GM10847 (cell line): ENCODE results near the gene ACOT13.

Source experiments
- POLR2A ChIP-seq: IDR thresholded peaks from 2 replicates; pipeline ENCODE4 v1.6.1; 2011; ENCODE audit not compliant: insufficient read length; ENCODE audit errors: extremely low read depth

ACOT13 gene

DNA sequence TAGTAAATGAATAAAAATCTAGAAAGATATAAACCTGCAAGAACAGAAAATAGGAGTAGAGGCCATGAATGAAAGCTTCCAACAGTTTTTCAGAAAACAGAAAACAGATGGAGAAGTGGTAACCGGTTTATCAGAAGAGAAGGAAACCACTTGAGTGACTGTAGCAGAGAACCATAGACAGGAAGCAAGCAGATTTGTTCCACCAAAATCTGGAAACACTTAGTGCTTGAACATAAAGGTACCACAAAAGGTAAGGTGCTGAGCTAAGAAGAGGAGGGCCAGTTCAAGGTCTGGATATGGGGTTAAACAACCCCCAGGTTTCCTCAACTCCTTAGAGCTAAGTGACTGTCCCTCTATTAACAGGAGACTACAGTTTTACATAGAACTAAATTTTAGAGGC lies 11.7 kb upstream of the ACOT13 start:
- no peak for TF ChIP-seq POLR2A

DNA sequence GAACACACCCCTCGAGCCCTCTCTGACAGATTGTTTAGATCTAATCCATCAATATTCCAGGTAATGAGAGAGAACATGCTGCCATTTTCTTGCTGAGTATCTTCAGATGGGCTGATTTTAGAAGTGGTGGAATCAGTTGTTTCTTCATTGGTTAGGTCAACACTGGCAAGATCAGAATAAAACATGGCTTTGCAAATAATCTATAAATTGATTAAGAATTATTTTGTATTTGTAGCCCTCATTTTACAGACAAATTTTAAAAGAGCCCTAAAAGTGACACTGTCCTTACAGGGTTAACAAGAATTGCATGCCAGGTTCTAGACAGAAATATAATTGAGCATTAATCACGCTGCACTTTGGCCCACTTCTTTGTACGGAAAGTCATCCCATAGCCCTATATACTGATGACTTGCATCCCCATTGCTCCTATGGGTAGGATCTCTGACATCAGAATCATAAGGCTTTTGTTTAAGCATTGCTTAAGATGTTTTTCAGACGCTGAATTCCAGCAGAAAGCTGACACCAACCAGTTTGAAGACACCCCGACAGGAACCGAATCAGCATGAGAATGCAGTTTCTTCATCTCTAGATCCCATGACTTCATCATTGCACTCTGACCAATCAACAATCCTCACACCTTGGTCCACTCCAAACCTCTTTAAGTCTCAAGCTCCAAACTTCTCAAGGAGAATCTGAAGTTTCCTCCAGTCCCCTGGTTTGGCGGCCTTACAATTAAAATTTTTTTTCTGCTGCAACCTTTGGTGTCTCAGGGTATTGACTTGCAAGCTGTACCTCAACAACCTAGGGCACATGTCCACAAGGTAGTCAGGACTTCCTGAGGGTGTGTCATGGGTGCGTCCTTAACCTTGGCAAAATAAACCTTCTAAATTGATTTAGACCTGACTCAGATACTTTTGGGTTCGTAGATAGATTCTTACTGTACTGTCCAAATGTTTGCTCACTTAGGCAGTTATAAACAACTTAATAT lies 8.0 kb upstream of the ACOT13 start:
- TF ChIP-seq POLR2A, result no peak

DNA sequence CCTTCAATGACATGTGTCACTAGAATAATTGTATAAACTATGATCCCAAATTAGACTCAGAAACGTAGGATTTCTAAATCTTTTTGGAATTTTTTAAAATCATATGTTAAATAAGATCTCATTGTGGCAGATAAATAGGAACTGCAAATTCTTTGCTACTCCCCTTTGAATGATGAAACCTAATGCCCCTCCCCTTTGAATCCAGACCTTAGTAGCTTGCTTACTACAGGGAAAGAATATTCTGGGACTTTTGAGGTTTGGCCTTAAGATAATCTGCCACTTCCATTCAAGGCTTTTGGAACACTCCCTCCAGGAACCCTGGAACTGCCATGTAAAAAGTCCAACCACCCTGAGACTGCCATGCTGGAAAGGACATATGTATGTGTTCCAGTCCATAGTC lies 7.3 kb upstream of the ACOT13 start:
- no peak for TF ChIP-seq POLR2A

DNA sequence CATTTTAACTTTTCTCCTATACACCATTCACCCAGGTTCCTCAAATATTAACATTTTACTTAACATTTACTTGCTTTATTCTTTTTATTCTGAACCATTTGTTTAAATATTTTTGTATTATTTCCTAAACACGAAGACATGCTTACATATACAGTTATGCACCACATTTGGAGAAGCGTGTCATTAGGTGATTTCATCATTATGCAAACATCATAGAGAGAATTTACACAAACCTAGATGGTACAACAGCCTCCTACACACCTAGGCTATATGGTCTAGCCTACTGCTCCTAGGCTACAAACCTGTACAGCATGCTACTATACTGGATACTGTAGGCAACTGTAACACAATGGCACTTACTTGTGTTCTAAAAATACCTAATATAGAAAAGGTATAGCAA lies 6.8 kb upstream of the ACOT13 start:
- no peak for TF ChIP-seq POLR2A

DNA sequence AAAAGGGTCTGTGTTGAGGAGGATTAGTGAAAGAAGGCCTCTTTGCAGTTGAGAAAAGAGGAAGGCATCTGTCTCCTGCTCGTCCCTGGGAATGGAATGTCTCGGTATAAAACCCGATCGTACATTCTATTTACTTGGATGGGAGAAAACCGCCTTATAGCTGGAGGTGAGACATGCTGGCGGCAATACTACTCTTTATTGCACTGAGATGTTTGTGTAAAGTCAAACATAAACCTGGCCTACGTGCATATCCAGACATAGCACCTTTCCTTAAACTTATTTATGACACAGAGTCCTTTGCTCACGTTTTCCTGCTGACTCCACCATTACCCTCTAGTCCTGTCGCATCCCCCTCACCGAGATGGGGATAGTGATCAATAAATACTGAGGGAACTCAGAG lies 4.6 kb upstream of the ACOT13 start:
- no peak for TF ChIP-seq POLR2A

DNA sequence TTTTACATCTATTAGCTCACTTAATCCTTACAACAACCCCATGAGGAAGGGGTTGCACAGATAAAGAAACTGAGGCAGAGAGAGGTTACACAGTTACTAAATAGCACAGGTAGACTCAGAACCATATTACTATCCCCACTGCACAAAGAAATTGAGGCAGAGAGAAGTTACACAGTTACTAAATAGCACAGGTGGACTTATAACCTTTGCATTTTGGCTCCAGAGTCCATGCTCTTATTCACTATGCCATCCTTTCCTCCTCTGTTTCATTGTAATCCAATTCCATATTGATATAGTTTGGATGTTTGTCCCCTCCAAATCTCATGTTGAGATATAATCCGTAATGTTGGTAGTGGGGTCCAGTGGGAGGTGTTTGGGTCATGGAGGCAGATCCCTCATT lies 3.7 kb upstream of the ACOT13 start:
- no peak for TF ChIP-seq POLR2A

DNA sequence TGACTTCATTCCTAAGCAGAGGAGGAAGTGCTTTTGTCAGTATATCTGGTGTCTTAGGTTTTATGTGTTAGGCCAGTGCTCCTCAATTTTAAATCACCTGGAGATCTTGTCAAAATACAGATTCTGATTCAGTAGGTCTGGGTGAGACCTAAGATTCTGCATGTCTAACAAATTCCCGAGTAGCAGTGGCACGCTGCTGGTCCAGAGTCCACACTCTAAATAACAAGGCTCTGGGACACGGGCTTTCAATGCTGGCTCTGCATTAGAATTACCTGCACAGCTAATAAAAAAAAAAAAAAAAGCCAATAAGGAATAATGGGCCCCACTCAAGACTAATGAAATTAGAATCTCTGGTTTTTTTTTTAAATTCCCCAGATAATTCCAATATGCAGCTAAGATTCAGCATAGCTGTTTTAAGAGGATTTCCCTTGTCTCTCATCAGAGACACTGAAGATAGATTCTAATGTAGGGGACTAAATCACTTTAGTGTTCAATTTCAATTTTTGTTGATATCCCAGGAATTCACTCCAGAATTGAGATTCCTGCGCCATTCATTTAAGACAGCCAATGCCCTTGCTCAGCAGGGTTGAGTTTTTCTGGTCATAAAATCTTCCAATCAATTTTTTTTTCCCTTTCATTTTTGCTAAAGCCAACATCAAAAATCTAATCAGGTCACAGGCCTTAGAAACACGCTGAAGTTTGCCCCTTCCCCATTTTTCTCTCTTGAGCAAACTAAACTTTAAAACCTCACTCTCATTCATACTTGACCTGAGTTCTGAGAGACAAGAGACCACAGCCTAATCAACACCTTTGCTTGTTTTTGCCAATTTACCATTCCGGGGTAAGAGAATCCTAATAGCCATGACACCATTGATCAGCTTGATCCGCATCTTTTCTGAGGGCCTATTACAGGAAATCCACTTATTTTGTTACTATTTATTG lies 2.6 kb upstream of the ACOT13 start:
- no peak for TF ChIP-seq POLR2A

DNA sequence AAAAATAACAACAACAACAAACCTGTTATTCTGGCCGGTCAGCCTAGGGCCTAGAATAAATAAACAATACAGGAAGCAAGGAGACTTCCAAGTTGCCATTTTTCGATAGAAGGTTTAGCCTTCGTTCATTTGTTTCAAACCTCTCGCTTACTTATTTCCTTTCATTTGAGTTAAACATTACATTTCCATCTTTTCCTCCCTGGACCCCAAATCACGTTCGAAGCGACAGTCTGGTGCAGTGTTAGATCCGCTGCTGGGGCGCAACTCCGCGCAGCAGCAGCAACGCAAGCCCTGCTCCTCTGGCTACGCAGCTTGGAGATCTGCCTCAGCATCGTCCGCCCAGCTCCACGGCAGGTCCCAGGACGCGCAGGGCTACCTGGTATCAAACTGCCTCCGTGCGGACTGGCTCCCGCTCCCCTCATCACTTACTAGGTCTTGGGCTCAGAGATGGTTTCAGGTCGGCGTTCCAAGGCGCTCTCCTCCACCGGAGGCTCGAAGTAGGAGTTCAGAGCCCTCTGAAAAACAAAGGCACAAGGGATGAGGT lies 708 bp upstream of the ACOT13 start:
- no peak for TF ChIP-seq POLR2A

DNA sequence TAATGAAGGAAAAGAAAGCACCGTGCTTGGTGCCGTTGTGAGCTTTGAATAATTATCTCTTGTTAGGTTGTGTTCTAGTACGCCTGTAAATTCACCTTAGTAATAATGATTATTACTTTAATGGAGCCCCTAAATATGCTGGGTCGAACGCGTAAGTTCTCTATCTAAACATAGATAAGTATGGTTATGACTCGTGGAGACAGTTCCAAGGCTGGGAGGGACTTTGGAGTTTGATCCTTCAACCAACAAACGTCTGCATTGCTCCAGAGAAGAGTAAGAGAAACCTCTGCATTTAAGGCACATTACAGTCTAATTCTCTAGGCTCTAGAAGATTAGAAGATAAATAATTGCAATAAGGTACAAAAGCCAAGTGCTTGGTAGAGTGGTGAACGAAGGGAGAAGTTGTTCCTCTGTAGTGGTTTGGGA lies 514 bp downstream of the ACOT13 start:
- no peak for TF ChIP-seq POLR2A

DNA sequence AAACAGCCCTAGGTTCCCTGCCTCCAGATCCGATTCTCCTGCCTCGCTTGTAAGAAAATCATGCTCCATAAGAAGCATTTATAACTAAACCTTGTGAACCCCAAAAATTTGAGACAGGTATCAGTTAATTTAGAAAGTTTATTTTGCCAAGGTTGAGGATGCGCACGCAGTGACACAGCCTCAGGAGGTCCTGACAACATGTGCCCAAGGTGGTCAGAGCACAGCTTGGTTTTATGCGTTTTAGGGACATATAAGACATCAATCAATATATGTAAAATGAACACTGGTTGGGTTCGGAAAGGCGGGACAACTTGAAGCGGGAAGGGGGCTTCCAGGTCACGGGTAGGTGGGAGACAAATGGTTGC lies 2.1 kb downstream of the ACOT13 start:
- no peak for TF ChIP-seq POLR2A

DNA sequence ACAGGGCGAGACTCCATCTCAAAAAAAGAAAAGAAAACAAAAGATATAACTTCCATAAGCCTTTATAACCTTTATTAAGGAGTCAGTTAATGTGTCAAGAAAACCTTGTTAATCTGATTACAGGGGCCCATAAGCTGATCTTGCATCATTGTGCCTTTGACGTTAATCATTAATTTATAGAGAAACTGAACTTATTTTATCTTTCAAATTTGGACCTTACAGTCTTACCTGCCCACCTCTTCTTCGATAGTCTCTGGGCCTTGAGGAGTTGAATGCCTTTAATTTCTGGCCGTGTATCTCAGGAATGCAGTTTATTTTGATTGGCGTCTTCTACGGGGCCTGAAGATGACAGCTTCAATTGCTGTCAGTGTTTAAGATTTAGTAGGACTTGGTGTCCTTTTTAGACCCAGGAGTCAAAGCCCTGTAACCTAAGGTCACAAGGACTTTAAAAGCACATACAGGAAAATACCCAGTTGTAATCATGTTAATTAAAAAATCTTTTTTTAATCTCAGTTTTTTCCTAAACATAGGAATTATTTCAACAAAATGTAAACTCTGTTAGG lies 5.8 kb downstream of the ACOT13 start:
- no peak for TF ChIP-seq POLR2A

DNA sequence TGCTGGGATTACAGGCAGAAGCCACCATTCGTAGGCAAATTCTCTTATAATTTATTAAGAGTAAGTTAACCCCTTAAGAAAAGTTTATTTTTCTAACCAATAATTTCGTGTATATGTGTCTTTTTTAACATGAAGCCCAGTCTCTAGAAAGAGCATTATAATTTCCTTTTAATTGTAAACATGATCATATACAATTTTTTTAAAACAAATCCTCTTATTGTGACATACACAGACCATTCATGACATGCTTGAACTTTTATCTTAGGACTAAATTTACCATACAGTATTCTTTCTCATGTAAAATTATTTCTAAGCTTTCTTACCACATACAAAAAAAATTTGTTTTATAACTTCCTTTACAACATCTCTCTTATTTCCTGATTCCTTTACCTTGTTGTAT lies 6.7 kb downstream of the ACOT13 start:
- TF ChIP-seq POLR2A, result no peak

DNA sequence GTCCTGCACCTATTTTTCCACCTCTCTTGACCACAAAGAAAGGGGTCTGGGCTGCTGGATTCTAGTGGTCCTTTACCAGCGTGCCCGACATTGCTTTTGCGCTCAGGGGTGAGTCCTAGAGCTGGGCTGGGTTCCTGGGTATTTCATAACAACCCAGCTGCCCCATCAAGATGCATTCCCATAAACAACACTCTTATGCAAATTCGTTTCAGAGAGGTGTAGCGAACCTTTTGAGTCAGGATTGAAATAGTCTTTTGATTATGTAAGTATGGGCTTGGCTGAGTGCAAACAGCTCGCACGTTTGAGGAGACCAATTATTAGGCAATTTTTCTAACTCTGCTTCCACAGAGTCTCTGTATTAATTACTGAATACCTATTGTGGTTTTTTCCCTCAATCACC lies 13.7 kb downstream of the ACOT13 start:
- TF ChIP-seq POLR2A, result no peak

DNA sequence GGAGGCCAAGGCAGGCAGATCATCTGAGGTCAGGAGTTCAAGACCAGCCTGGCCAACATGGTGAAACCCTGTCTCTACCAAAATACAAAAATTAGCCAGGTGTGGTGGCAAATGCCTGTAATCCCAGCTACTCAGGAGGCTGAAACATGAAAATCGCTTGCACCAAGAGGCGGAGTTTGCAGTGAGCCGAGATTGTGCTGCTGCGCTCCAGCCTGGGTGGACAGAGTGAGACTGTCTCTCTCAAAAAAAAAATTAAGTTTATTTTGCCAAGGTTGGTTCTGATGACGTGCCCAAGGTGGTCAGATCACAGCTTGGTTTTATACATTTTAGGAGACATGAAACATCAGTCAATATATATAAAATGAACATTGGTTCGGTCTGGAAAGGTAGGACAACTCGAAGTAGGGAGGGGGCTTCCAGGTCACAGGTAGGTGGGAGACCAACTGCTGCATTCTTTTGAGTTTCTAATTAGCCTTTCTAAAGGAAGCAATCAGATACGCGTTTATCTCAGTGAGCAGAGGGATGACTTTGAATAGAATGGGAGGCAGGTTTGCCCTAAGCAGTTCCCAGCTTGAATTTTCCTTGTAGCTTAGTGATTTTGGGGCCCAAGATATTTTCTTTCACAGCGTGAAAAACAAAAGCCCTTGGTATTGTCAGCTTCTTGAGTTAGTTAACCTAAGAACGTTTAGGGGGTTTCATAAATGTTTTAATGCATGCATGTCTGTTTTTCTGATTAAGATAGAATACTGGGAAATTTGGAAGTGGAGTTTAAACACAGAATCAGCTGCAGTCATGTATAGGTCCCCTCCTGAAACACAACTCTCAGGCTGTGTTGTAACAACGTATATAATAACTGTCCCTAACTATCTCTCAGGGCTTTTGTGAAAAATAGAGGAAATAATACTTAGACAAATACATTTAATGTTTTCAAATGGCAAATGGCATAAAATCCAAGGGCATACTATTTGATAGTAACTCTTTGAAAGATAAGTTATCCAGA lies 16.7 kb downstream of the ACOT13 start:
- TF ChIP-seq POLR2A, result no peak
